Measurements from ENCODE around the gene FAM111B. TPM values are rescaled to one million over a fixed set of nuclear protein-coding genes. Genes with fewer than 3 reads are reported as not detected.

The FAM111B gene
- total and polyA plus RNA-seq, 2 of the 8 experiments (the other 6 are each of a cell fraction or from before 2014, with no cell fraction given), result 4.8 to 38.1 TPM

DNA sequence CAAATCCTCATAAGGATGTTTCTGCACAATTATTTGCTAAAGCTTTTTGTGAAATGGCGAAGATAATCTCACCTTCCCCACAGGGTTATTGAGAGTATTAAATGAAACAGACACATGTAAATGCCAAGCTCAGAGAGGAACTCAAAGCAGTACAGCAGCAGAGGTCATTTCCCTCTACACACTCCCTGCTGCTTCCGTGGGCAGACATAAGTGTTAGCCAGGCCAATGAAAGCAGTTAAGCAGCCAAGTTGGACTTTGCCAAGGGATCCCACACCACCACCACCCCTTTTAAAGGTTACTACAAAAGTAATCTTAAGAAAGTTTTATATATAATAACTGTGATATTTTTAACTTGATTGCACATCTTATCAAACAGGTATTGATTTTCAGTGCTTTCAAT lies 31.6 kb downstream of the FAM111B start:
- no peak overlapping the region for H4K91ac ChIP-seq (replicated peaks; ENCODE audit: insufficient read length, low read length)
- H4K20me1 ChIP-seq (replicated peaks in 1 of 2; ENCODE audit: control insufficient read depth in 1 of 2, insufficient read depth in 2 of 2, low read length in 2 of 2), result no peaks in the 10 kb centered on the region
- H3K79me1 ChIP-seq (ENCODE audit: low read depth, low read length), result no peaks in the 10 kb centered on the region
- H3K23ac ChIP-seq (ENCODE audit: insufficient read length), result no peak overlapping the region
- ChIA-PET POLR2A (ENCODE audit: partially characterized antibody) (interaction anchor here (1.2 kb wide), 1 partner anchor 32 kb away, joined by 3 read pairs; the partner anchor contains the start of gene FAM111B), CTCF (ENCODE audit: partially characterized antibody) (interaction anchor here (0.7 to 1.5 kb wide), 3 partner anchors 19 to 132 kb away, joined by 3 to 5 read pairs (median 4); no protein-coding TSS in a partner anchor)
- FAIRE-seq, result no peak
- no peaks in the 10 kb centered on the region for H3K9me3 ChIP-seq (ENCODE audit: insufficient read depth in 2 of 2, low read depth in 1 of 2, low read length in 1 of 2)
- no peak overlapping the region for H3K56ac ChIP-seq (replicated peaks; ENCODE audit: insufficient read length, low read depth, low read length)
- H3K27ac ChIP-seq (ENCODE audit: low read depth, low read length), result no peak overlapping the region
- no peak overlapping the region for H4K5ac ChIP-seq (ENCODE audit: insufficient read length, low read depth, low read length)
- H3K4ac ChIP-seq (replicated peaks; ENCODE audit: insufficient read length, low read depth, low read length), result no peak overlapping the region
- WGBS, 2 experiments (ENCODE audit: extremely low coverage in 1 of 2, insufficient coverage in 1 of 2, insufficient read length in 1 of 2, insufficient replicate concordance in 2 of 2, low coverage in 1 of 2, low lambda C conversion rate in 2 of 2, missing lambda C conversion rate in 1 of 2), result 72% methylated on average over 2 of the region's 2 CpGs; no CpG with 5 or more reads in 1 of the 2 experiments
- H3K4me3 ChIP-seq (ENCODE audit: extremely low read depth in 1 of 4, insufficient read depth in 2 of 4, low read depth in 3 of 4, low read length in 4 of 4), result no peak overlapping the region
- no peak overlapping the region for H4K8ac ChIP-seq (ENCODE audit: extremely low read depth, insufficient read depth, low read length)
- H3K9ac ChIP-seq (replicated peaks in 1 of 4; ENCODE audit: extremely low read depth in 1 of 4, low read depth in 3 of 4, low read length in 3 of 4), result no peak overlapping the region
- H3K27me3 ChIP-seq (replicated peaks in 1 of 4; ENCODE audit: control insufficient read depth in 3 of 4, extremely low read depth in 1 of 4, insufficient read depth in 3 of 4, low read length in 3 of 4), result no peaks in the 10 kb centered on the region
- H2AK5ac ChIP-seq (ENCODE audit: low read depth, low read length), result no peak overlapping the region
- no peak overlapping the region for H3K18ac ChIP-seq (ENCODE audit: extremely low read depth, low read length)
- H2BK15ac ChIP-seq (ENCODE audit: low read length), result no peak overlapping the region
- no peak overlapping the region for H3K4me2 ChIP-seq (ENCODE audit: insufficient read depth in 1 of 2, low read depth in 2 of 2, low read length in 2 of 2)
- no peak overlapping the region for H2AFZ ChIP-seq (ENCODE audit: low read length)
- H3K14ac ChIP-seq (ENCODE audit: insufficient read length), result no peak overlapping the region
- H2BK12ac ChIP-seq (ENCODE audit: low read depth, low read length), result no peak overlapping the region
- TF ChIP-seq, protein P1, sequence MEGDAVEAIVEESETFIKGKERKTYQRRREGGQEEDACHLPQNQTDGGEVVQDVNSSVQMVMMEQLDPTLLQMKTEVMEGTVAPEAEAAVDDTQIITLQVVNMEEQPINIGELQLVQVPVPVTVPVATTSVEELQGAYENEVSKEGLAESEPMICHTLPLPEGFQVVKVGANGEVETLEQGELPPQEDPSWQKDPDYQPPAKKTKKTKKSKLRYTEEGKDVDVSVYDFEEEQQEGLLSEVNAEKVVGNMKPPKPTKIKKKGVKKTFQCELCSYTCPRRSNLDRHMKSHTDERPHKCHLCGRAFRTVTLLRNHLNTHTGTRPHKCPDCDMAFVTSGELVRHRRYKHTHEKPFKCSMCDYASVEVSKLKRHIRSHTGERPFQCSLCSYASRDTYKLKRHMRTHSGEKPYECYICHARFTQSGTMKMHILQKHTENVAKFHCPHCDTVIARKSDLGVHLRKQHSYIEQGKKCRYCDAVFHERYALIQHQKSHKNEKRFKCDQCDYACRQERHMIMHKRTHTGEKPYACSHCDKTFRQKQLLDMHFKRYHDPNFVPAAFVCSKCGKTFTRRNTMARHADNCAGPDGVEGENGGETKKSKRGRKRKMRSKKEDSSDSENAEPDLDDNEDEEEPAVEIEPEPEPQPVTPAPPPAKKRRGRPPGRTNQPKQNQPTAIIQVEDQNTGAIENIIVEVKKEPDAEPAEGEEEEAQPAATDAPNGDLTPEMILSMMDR (IDR thresholded peaks at IDR 0.05; ENCODE audit: control extremely low read depth in 1 of 3, insufficient read depth in 1 of 3, low read depth in 1 of 3, low read length in 3 of 3), result no peak
- TF ChIP-seq RNF2 (IDR thresholded peaks at IDR 0.05; ENCODE audit: borderline replicate concordance, low read depth, low read length, missing control alignments, poor library complexity, severe bottlenecking) (no peak), RBBP5 (IDR thresholded peaks at IDR 0.05; ENCODE audit: borderline replicate concordance, low read depth, low read length) (no peak), POU5F1 (IDR thresholded peaks at IDR 0.05; ENCODE audit: low read depth, low read length) (no peak), RAD21 (IDR thresholded peaks at IDR 0.05 in 1 of 2, conservative IDR thresholded peaks at IDR 0.05 in 1 of 2; ENCODE audit: low read depth in 2 of 2, low read length in 2 of 2) (no peak), CBX5 (IDR thresholded peaks at IDR 0.05; ENCODE audit: low read depth, low read length) (no peak)
- H2BK120ac ChIP-seq (replicated peaks; ENCODE audit: low read depth, low read length), result no peak overlapping the region
- H2BK5ac ChIP-seq (ENCODE audit: low read depth, low read length), result no peak overlapping the region
- peaks cover 0 to 5% (median 0%) of the 10 kb centered on the region in 4 experiments; a peak in 2 of 7 replicates for H3K4me1 ChIP-seq (replicated peaks in 1 of 4; ENCODE audit: control insufficient read depth in 3 of 4, insufficient read depth in 4 of 4, low read length in 3 of 4)
- no peaks in the 10 kb centered on the region for H3K79me2 ChIP-seq (ENCODE audit: control insufficient read depth in 1 of 2, insufficient read depth in 2 of 2, low read length in 2 of 2)
- H3K23me2 ChIP-seq (ENCODE audit: low read depth, low read length), result 0 out of 2 replicates have a peak, but pooled peaks cover 2% of the 10 kb centered on the region
- no peak overlapping the region for H2BK20ac ChIP-seq (ENCODE audit: low read length)
- H3K36me3 ChIP-seq (ENCODE audit: control insufficient read depth in 2 of 4, insufficient read depth in 4 of 4, low read length in 3 of 4), result peaks cover 0 to 14% (median under 1%) of the 10 kb centered on the region in 4 experiments; a peak in 3 of 8 replicates
- no peak for DNase-seq (ENCODE audit: low read depth in 1 of 2, low spot score in 2 of 2)
